Brain microvascular endothelial cell (primary cell): ENCODE data around the gene C17orf78.
A peak's percentile ranks its signal among the peaks of the same experiment; 100 is the strongest.

ENCODE experiments used
- DNase-seq: peaks from one replicate; pipeline ENCODE4 v3.0.0-alpha.2; 2020
- H3K27ac ChIP-seq: fragments of 250-450 bp; sonication (Bioruptor Pico); 2 replicates; pipeline ENCODE4 v1.5.1; 2020; ENCODE audit warnings: mild to moderate bottlenecking, moderate library complexity
- H3K27me3 ChIP-seq: fragments of 250-450 bp; sonication (Bioruptor Pico); replicated peaks from 2 replicates; pipeline ENCODE4 v1.5.1; 2020; ENCODE audit warnings: mild to moderate bottlenecking
- H3K36me3 ChIP-seq: fragments of 250-450 bp; sonication (Bioruptor Pico); replicated peaks from 2 replicates; pipeline ENCODE4 v1.5.1; 2020; ENCODE audit warnings: mild to moderate bottlenecking
- H3K4me3 ChIP-seq: 2 replicates; pipeline ENCODE4 v1.5.1; 2011; ENCODE audit warnings: low read depth, mild to moderate bottlenecking, control low read depth, low read length, moderate library complexity
- CTCF ChIP-seq: IDR thresholded peaks from 2 replicates; pipeline ENCODE4 v1.5.1; 2011; ENCODE audit warnings: low read depth, mild to moderate bottlenecking, moderate library complexity, low read length, control low read depth, inconsistent platforms; ENCODE audit errors: missing control alignments
- in situ Hi-C: cut with HindIII; loops from 2 replicates; pipeline ENCODE4 v1.10.0; 2017; ENCODE audit warnings: low sequenced_read_pairs, low pct_ligation_motif_present

Gene C17orf78

GRCh38 chr17:37425268-37425667 is 49.5 kb downstream of the C17orf78 start:
- no peak for TF ChIP-seq CTCF
- Histone ChIP-seq H3K36me3 (peaks cover 27% of the 10 kb centered on the region), H3K4me3 (no peak overlapping the region), H3K27ac (no peak overlapping the region), H3K27me3 (no peaks in the 10 kb centered on the region)
- in situ Hi-C loops, result no loop called here
- DNase-seq, result no peak

- Histone ChIP-seq H3K36me3 (peaks cover 28% of the 10 kb centered on the region), H3K27ac (no peak overlapping the region), H3K4me3 (no peak overlapping the region), H3K27me3 (no peaks in the 10 kb centered on the region)
- in situ Hi-C loops, result no loop called here
- no peak for TF ChIP-seq CTCF
- no peak for DNase-seq
These were observed 53.3 kb downstream of the C17orf78 start for GRCh38 chr17:37429039-37429438.

- in situ Hi-C loops, result no loop called here
- Histone ChIP-seq H3K36me3 (peaks cover 27% of the 10 kb centered on the region), H3K27ac (peak overlapping the region; percentile 10), H3K27me3 (no peaks in the 10 kb centered on the region), H3K4me3 (no peak overlapping the region)
- DNase-seq, result no peak
- TF ChIP-seq CTCF, result no peak
These were observed 53.7 kb downstream of the C17orf78 start for GRCh38 chr17:37429453-37429852.

- in situ Hi-C loops, result no loop called here
- Histone ChIP-seq H3K27ac (peak overlapping the region; percentile 10), H3K4me3 (no peak overlapping the region), H3K27me3 (no peaks in the 10 kb centered on the region), H3K36me3 (peaks cover 20% of the 10 kb centered on the region)
- DNase-seq, result no peak
- TF ChIP-seq CTCF, result no peak
These were observed 54.4 kb downstream of the C17orf78 start for GRCh38 chr17:37430051-37430627.

- in situ Hi-C loops, result no loop called here
- DNase-seq, result no peak
- Histone ChIP-seq H3K4me3 (no peak overlapping the region), H3K27ac (no peak overlapping the region), H3K27me3 (no peaks in the 10 kb centered on the region), H3K36me3 (peaks cover 11% of the 10 kb centered on the region)
- no peak for TF ChIP-seq CTCF
These were observed 56.9 kb downstream of the C17orf78 start for GRCh38 chr17:37432671-37433070.

GRCh38 chr17:37438141-37438540 is 62.4 kb downstream of the C17orf78 start:
- Histone ChIP-seq H3K27me3 (no peaks in the 10 kb centered on the region), H3K36me3 (peaks cover 21% of the 10 kb centered on the region), H3K27ac (no peak overlapping the region), H3K4me3 (no peak overlapping the region)
- DNase-seq, result no peak
- in situ Hi-C loops, result no loop called here
- peak; percentile 39 for TF ChIP-seq CTCF
